Activated naive CD8-positive, alpha-beta T cell treated with anti-CD3 and anti-CD28 coated beads for 36 hours (primary cell): ENCODE data around the gene KCNMA1. TPM values are rescaled to one million over a fixed set of nuclear protein-coding genes. Genes with fewer than 3 reads are reported as not detected.

ENCODE experiments used
- DNase-seq: peaks from one replicate; pipeline ENCODE4 v3.0.0; 2021
- H3K27ac Mint-ChIP-seq: one replicate; pipeline ENCODE4 v1.8.0; 2022; ENCODE audit warnings: mild to moderate bottlenecking, moderate library complexity, mixed read lengths
- H3K27me3 Mint-ChIP-seq: one replicate; pipeline ENCODE4 v1.8.0; 2022; ENCODE audit warnings: mild to moderate bottlenecking, mixed read lengths
- H3K36me3 Mint-ChIP-seq: one replicate; pipeline ENCODE4 v1.8.0; 2021; ENCODE audit warnings: mild to moderate bottlenecking, mixed read lengths
- H3K4me1 Mint-ChIP-seq: one replicate; pipeline ENCODE4 v1.8.0; 2021; ENCODE audit warnings: mixed read lengths
- H3K4me3 Mint-ChIP-seq: one replicate; pipeline ENCODE4 v1.8.0; 2022; ENCODE audit warnings: mild to moderate bottlenecking, moderate library complexity, mixed read lengths
- H3K9me3 Mint-ChIP-seq: one replicate; pipeline ENCODE4 v1.8.0; 2022; ENCODE audit warnings: mixed read lengths
- total RNA-seq, 2 experiments: library from RNA; stranded (reverse); gene quantifications; one replicate each; pipeline ENCODE4 v1.2.3, GENCODE V29; 2021

KCNMA1 gene
- total RNA-seq, 2 experiments from 2014 or later: not detected

DNA sequence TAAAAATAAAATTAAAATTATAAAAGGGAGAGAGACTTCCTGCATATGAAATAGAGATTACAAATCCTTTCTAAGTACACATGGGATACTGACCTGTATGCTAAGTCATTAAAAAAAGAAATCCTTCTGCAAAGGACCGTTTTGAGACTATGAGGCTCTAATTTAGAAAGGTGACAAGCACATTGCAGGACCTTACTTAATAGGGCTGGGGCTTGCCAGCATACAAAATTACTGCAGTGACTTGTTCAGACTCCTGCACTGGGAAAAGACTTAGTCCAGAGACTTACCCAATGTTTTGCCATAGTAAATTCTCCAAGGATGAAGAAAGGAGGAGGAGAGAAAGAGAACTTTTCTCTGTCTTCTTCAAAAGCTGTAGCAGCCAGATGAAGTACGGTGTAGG, 193.6 kb downstream of the KCNMA1 start:
- no peaks in the 10 kb centered on the region for H3K36me3 Mint-ChIP-seq
- no peaks in the 10 kb centered on the region for H3K4me1 Mint-ChIP-seq
- no peak overlapping the region for H3K27ac Mint-ChIP-seq
- DNase-seq: no peak
- H3K9me3 Mint-ChIP-seq: no peaks in the 10 kb centered on the region
- H3K27me3 Mint-ChIP-seq: peaks cover 4% of the 10 kb centered on the region
- no peak overlapping the region for H3K4me3 Mint-ChIP-seq

DNA sequence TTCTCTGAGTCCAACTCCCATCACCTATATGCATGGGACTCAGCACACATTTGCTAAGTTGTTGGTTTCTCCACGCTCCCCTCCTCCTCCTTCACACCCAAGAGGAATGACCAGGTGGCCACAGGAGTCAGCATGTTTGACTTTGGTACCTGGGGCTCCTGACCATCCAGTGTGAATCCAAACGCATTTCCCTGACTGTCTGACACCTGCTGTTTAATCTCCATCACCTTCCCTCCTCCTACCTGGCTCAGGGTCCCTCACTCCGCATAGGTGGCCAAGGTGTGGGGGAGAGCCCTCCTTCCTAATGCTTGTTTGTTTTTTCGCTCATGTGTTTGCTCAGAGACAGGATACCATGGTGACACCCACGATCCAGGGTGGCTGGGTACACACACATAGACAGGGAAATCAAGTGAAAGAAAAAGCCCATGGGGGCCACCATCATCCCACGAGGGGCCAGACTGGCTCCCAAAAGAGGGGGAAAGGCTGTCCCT, 194.9 kb downstream of the KCNMA1 start:
- H3K27me3 Mint-ChIP-seq: peaks cover 4% of the 10 kb centered on the region
- no peak overlapping the region for H3K4me3 Mint-ChIP-seq
- H3K27ac Mint-ChIP-seq: no peak overlapping the region
- no peaks in the 10 kb centered on the region for H3K36me3 Mint-ChIP-seq
- no peaks in the 10 kb centered on the region for H3K4me1 Mint-ChIP-seq
- H3K9me3 Mint-ChIP-seq: no peaks in the 10 kb centered on the region
- no peak for DNase-seq

DNA sequence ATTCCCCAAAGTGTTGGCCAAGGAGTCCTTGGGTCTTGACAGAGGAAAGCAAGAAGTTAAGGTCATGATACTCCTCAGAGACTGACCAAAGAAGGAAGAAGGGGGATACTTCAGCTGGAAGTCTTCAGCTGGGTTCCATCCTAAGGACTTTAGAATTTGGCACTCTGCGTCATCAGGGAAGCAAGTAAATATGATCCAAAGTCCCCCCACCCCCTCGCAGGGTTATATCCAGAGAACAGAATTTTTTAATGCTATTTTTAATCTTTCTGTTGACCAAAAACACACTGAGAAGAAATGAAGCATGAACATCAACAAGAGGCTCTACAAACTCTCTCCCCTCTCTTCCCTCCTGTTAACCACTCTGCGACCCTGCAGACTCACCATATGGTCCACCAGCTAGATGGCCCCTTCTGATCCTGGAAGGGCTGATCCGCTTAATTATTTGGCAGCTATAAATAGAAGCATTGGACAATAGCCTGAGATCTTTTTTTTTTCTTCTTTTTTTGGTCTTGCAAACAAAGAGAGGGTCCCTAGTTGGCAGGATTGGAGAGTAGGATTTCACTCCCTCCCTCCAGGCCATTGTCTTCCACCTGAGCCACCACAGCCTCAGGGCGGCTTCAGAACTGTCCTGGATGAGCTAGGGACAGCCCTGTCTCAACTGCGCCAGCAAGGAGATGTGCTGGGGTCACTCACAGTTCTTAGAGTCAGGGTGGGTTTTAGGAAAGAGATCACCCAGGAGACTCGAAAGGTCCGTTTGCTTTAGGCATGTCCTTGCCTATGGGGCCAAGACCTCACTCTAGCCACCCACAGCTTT, 196.0 kb downstream of the KCNMA1 start:
- Mint-ChIP-seq H3K4me3 (no peak overlapping the region), H3K9me3 (no peaks in the 10 kb centered on the region), H3K4me1 (no peaks in the 10 kb centered on the region)

DNA sequence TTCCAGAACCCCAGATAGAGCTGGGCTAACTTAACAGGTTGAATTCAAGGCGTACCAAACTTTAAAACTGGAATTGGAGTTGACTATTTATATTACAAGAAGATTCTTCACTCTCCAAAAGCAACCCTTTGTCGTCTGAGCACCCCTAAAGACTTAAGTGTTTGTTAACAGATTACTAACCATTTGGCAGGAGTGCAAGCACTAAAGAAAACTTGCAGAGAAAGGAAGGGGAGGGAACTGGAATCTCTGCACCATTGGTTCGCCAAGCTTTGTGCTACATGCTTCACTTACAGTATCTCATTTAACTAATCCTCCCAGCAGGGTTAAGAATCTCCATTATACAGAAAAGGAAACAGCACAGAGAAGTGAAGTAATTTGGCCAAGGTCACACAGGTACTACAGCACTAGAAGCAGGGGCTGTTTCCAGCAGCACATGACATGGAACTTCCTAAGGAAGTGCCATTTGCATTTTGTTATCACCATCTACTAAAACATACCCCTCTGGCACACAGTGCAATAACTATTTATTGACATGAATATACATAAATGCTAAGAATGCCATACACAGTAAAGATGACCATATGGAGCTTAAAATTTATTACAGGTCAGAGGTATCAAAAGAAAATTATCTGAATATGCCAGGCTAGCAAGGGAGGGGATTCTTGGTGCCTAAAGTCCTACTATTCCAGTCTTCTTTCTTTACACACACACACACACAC, 201.2 kb downstream of the KCNMA1 start:
- H3K4me3 Mint-ChIP-seq: no peak overlapping the region
- no peaks in the 10 kb centered on the region for H3K9me3 Mint-ChIP-seq
- no peaks in the 10 kb centered on the region for H3K36me3 Mint-ChIP-seq
- DNase-seq: no peak
- H3K4me1 Mint-ChIP-seq: no peaks in the 10 kb centered on the region
- no peaks in the 10 kb centered on the region for H3K27me3 Mint-ChIP-seq
- no peak overlapping the region for H3K27ac Mint-ChIP-seq

More for the DNA sequence above, 196.0 kb downstream of the KCNMA1 start:
- no peaks in the 10 kb centered on the region for H3K36me3 Mint-ChIP-seq
- DNase-seq: no peak
- H3K27ac Mint-ChIP-seq: no peak overlapping the region
- H3K27me3 Mint-ChIP-seq: peaks cover 4% of the 10 kb centered on the region

DNA sequence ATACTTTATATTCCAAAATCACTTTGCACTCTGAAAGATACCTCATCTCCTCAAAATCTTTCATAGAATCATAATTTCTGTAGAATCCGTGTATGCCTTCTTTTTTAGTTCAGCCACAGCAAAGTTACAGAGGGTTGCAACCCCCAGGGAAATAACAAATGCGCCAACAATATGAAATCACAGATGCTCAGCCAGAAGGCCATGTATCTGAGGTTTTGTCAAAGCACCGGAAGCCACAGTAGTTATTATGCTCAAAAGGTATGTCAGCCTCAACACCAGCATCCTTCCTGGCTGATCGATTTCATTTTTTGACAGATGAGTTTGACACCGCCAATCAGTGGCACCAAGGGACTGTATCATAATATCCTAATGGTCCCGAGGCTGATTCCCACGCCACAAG, 204.1 kb downstream of the KCNMA1 start:
- Mint-ChIP-seq H3K4me3 (no peak overlapping the region), H3K27me3 (no peaks in the 10 kb centered on the region), H3K36me3 (no peaks in the 10 kb centered on the region), H3K4me1 (no peaks in the 10 kb centered on the region), H3K27ac (no peak overlapping the region), H3K9me3 (no peaks in the 10 kb centered on the region)
- no peak for DNase-seq

DNA sequence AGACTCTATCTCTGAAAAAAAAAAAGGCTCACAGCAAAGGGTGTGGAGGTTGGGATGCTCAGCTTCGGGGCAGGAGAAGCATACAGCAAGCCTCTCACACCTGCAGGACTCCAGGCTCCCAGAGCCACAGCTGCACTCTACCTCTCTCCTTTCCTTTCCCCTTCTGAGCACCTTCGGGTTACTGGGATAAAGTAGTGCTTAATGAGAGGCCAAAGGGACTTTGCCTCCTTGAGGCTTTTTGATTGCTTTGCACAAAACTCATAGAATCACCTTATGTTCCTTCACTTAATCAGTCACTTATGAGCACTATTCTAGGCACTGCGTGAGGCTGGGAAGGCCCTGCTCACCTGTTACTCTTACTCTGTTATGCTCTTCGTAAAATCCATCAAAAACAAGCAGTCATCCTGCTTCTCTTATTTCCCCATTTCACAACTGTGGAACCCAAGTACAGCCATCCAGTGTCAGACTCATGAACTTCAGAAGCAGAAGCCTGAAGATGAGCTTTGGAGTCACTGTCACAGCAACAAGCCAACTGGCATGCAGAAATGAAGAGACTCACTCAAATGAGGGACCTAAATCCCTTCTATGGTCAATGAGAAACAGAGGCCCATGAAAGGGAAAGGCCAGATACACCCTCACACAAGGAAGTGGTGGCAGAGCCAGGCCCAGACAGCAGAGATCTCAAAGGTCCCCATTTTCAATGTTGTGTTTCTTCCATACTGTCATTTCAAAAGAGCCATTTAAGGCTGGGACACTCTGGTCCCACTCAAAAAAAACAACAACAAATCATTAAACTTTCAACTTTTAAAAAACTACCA, 205.4 kb downstream of the KCNMA1 start:
- no peaks in the 10 kb centered on the region for H3K36me3 Mint-ChIP-seq
- no peak for DNase-seq
- H3K27ac Mint-ChIP-seq: no peak overlapping the region
- H3K4me1 Mint-ChIP-seq: no peaks in the 10 kb centered on the region
- no peaks in the 10 kb centered on the region for H3K9me3 Mint-ChIP-seq
- H3K27me3 Mint-ChIP-seq: no peaks in the 10 kb centered on the region
- no peak overlapping the region for H3K4me3 Mint-ChIP-seq

DNA sequence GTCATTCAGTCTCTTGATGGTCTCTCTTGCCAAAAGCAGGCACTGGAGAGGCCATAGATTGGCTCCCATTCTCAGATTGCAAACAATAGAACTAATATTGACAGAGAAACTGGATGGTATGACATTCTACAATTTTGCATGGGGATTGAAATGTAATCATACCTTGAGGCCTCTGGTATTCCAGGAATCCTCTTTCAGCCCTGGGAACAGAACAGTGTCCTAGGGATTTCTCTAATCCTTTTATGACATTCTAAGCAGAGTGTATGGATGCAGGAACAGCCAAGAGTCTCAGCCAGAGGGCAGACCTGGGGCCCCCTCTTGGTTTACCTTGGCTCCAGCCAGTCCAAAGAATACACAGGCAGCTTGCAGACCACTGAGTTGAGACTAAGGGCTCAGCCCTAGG, 206.4 kb downstream of the KCNMA1 start:
- no peak overlapping the region for H3K27ac Mint-ChIP-seq
- no peak overlapping the region for H3K4me3 Mint-ChIP-seq
- DNase-seq: no peak
- H3K36me3 Mint-ChIP-seq: no peaks in the 10 kb centered on the region
- no peaks in the 10 kb centered on the region for H3K27me3 Mint-ChIP-seq
- H3K4me1 Mint-ChIP-seq: no peaks in the 10 kb centered on the region
- no peaks in the 10 kb centered on the region for H3K9me3 Mint-ChIP-seq

DNA sequence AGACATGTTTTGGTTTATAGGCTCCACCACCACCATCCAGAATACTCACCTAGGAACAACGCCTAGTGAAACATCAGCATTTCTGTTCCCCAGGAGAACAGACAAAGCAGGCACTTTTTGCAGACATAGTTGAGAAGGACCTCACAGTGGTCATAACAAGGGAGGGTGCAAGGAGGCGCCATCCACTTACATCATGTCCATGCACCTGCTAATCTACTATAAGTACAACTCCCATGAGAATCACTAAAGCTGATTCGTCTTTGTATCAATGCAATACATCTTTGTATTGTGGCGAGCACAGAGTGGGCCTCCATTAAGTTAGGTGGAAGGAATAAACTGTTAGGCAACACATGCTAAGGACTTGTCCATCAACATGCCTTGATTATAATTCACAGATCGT, 207.1 kb downstream of the KCNMA1 start:
- Mint-ChIP-seq H3K27ac (no peak overlapping the region), H3K4me1 (no peaks in the 10 kb centered on the region), H3K27me3 (no peaks in the 10 kb centered on the region), H3K9me3 (no peaks in the 10 kb centered on the region), H3K36me3 (no peaks in the 10 kb centered on the region), H3K4me3 (no peak overlapping the region)
- no peak for DNase-seq

DNA sequence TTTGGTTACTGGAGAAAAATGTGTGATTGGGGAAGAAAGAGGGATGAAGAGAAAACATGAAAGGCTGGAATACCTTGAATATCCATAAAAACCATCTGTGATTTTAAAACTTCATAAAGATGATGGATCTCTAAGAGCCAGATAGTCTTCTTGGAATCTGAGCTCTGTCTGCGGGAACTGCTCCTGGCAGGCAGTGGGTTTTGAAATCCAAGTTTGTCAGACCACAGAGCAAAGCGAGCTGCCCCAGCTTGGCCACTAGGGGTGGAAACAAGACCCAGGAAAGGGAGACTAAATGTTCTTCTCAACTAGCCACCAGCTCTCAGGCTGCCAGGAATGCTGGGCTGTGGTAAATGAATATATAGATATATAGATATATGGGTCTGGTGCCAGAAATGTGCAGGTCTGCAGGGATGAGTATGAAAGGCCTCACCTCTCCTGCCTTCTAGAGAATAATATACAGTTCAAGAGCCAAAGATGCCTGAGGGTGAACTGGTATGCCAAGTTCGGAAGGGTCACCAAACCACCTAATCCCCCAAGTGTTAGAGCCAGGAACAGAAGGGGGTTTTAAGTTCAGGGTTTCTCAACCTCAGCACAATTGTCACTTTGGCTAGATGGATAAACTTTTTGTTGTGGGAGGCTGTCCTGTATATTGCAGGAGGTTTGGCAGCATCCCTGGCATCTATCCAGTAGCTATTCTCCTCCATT, 208.8 kb downstream of the KCNMA1 start:
- Mint-ChIP-seq H3K4me1 (no peaks in the 10 kb centered on the region), H3K9me3 (no peaks in the 10 kb centered on the region), H3K27ac (no peak overlapping the region), H3K27me3 (no peaks in the 10 kb centered on the region), H3K4me3 (no peak overlapping the region), H3K36me3 (no peaks in the 10 kb centered on the region)
- DNase-seq: no peak

DNA sequence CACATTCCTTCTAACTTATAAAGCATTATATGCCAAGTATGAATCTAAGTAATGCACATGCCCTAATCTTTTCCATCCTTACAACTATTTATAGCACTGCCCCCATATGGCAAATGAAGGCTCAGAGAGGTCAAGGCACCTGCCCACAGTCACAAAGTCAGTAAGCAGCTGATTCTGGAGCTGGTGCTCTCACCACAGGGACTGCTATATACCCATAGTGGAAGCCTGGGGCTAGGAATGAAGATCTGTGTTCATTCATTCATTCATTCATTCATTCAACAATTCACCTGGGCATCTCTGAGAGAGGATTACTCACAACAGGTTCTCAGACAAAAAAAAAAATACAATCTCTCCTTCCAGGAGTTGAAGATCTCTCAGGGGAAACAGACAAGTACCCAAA, 213.4 kb downstream of the KCNMA1 start:
- H3K4me3 Mint-ChIP-seq: no peak overlapping the region
- H3K27ac Mint-ChIP-seq: no peak overlapping the region
- H3K27me3 Mint-ChIP-seq: no peaks in the 10 kb centered on the region
- no peaks in the 10 kb centered on the region for H3K36me3 Mint-ChIP-seq
- no peak for DNase-seq
- no peaks in the 10 kb centered on the region for H3K9me3 Mint-ChIP-seq
- H3K4me1 Mint-ChIP-seq: no peaks in the 10 kb centered on the region

DNA sequence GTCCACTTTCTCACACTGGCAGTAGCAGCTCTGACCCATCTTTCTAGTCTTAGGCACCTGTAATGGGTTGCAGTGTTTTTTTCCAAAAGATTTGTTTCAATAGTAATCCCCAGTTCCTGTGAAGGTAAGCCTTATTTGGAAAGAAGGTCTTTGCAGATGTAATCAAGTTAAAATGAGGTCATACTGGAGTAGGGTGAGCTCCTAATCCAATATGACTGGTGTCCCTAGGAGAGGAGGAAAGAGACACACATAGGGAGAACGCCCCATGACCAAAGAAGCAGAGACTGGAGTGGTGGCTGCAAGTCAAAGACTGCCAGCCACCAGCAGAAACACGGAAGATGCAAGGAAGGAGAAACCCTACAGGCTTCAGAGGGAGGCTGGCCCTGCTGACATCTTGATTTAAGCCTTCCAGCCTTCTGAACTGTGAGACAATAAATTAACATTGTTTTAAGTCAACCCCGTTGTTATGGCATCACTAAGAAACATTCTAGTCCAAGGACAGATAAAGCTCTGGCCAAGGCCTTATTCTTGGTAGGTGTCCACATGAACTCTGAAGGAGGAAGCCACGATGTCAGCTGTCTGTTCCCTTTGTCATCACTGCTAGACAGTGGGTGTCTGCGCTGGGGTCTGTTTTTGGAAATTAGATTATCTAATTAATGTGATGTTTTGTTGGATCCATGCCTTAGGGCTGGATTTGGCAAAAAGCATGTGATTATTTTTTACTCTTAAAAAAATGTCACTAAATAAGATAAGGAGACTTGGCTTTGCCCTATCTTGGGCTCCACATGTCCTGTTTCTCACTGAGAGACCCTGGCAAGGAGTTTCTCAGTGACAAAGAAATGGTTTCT, 214.9 kb downstream of the KCNMA1 start:
- H3K27me3 Mint-ChIP-seq: no peaks in the 10 kb centered on the region
- H3K4me3 Mint-ChIP-seq: no peak overlapping the region
- H3K27ac Mint-ChIP-seq: no peak overlapping the region
- H3K4me1 Mint-ChIP-seq: no peaks in the 10 kb centered on the region
- no peak for DNase-seq
- no peaks in the 10 kb centered on the region for H3K9me3 Mint-ChIP-seq
- H3K36me3 Mint-ChIP-seq: no peaks in the 10 kb centered on the region

DNA sequence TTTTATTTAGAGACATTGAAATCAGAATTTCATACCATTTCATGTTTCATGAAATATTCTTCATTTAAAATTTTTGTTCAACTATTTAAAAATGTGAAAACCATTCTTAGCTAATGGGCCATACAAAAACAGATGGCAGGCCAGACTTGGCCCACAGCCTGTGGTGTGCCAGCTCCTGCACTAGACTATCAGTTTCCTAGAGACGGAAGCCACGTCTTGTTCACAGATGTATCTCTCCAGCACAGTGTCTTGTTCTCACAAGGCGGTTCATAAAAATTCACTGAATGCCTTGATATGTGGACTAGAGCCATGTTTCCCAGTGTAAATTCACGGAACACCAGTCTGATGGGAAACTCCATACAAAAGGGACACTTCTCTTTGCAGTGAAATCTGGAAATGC, 216.0 kb downstream of the KCNMA1 start:
- Mint-ChIP-seq H3K9me3 (no peaks in the 10 kb centered on the region), H3K27me3 (no peaks in the 10 kb centered on the region), H3K4me1 (no peaks in the 10 kb centered on the region)

DNA sequence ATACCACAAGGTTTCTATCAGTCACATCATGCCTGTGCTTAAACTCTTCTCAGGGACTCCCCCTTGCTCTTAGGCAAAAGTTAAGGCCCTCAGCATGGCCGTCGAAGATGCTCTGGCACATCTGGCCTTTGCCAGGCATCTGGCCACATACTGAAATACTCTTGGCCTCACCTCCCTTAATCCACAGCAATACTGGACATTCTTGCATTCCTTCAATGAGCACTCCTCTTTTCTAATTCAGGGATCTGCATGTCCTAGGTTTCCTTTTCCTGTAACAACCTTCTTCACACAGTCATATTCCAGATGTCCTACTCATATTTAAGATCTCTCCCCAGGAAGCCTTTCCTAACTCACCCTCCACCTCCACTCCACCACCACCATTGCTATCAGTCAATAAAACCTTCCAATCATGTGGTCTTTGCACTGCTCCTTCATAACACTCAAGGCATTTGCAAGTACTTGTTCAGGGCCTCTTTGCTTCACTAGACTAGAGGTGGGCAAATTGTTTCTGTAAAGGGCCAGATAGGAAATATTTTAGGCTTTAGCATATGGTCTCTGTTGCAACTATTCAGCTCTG, 216.6 kb downstream of the KCNMA1 start:
- Mint-ChIP-seq H3K36me3 (no peaks in the 10 kb centered on the region), H3K27ac (no peak overlapping the region), H3K9me3 (no peaks in the 10 kb centered on the region), H3K4me3 (no peak overlapping the region), H3K27me3 (no peaks in the 10 kb centered on the region), H3K4me1 (no peaks in the 10 kb centered on the region)
- no peak for DNase-seq

More for the DNA sequence above, 216.0 kb downstream of the KCNMA1 start:
- Mint-ChIP-seq H3K27ac (no peak overlapping the region), H3K36me3 (no peaks in the 10 kb centered on the region), H3K4me3 (no peak overlapping the region)
- DNase-seq: no peak

DNA sequence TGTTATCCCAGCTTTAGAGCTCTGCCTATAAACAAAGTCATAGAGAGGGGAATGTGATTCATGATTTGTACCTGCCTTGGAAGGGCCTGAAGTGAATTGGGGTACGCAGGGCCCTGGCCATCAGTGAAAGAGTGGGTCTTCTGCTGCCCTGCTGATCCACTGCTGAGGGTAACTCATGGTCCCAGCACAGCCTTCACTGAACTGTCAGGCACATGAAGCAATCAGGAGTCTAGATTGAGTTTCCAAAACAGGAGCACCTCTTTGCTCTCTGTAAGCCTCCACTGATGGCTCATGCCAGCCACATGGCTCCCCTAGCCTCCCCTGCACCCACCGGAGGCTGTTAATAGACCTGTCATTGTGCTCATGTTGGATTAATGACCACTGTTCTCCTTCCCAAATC, 217.6 kb downstream of the KCNMA1 start:
- no peak for DNase-seq
- Mint-ChIP-seq H3K9me3 (no peaks in the 10 kb centered on the region), H3K36me3 (no peaks in the 10 kb centered on the region), H3K4me3 (no peak overlapping the region), H3K27ac (no peak overlapping the region), H3K27me3 (no peaks in the 10 kb centered on the region), H3K4me1 (no peaks in the 10 kb centered on the region)
